NCI-H2227 (cell line): ENCODE results near the gene CACNA2D3.

ENCODE experiments used
- DNase-seq: peaks from one replicate; lab custom pipeline; 2025; ENCODE audit not compliant: unreplicated experiment; lab: John Stamatoyannopoulos, UW

CACNA2D3 gene

GRCh38 chr3:54939557-54940300 lies 817.4 kb downstream of the CACNA2D3 start:
- DNase-seq = no peak

- no peak for DNase-seq
Observed at GRCh38 chr3:54940971-54941370, 818.6 kb downstream of the CACNA2D3 start.

GRCh38 chr3:54941690-54942362 lies 819.5 kb downstream of the CACNA2D3 start:
- no peak for DNase-seq

GRCh38 chr3:54949491-54950044 lies 827.2 kb downstream of the CACNA2D3 start:
- no peak for DNase-seq

GRCh38 chr3:54950391-54951003 lies 828.1 kb downstream of the CACNA2D3 start:
- DNase-seq = no peak

- no peak for DNase-seq
Observed at GRCh38 chr3:54951405-54951804, 829.1 kb downstream of the CACNA2D3 start.

GRCh38 chr3:54954022-54954421 lies 831.7 kb downstream of the CACNA2D3 start:
- no peak for DNase-seq

- DNase-seq = no peak
Observed at GRCh38 chr3:54954521-54954920, 832.2 kb downstream of the CACNA2D3 start.

GRCh38 chr3:54955496-54955895 lies 833.1 kb downstream of the CACNA2D3 start:
- no peak for DNase-seq

- DNase-seq = no peak
Observed at GRCh38 chr3:54955941-54956340, 833.6 kb downstream of the CACNA2D3 start.

- DNase-seq = no peak
Observed at GRCh38 chr3:54957711-54958110, 835.4 kb downstream of the CACNA2D3 start.

- no peak for DNase-seq
Observed at GRCh38 chr3:54960082-54960481, 837.7 kb downstream of the CACNA2D3 start.

GRCh38 chr3:54960701-54961100 lies 838.3 kb downstream of the CACNA2D3 start:
- no peak for DNase-seq

- no peak for DNase-seq
Observed at GRCh38 chr3:54962200-54962599, 839.8 kb downstream of the CACNA2D3 start.

GRCh38 chr3:54963641-54964040 lies 841.3 kb downstream of the CACNA2D3 start:
- DNase-seq = no peak

GRCh38 chr3:54964081-54964480 lies 841.7 kb downstream of the CACNA2D3 start:
- DNase-seq = no peak

GRCh38 chr3:54965746-54966145 lies 843.4 kb downstream of the CACNA2D3 start:
- no peak for DNase-seq

GRCh38 chr3:54966979-54967378 lies 844.6 kb downstream of the CACNA2D3 start:
- no peak for DNase-seq

GRCh38 chr3:54967731-54968161 lies 845.4 kb downstream of the CACNA2D3 start:
- DNase-seq = no peak

GRCh38 chr3:54968546-54969172 lies 846.3 kb downstream of the CACNA2D3 start:
- DNase-seq = no peak

- DNase-seq = no peak
Observed at GRCh38 chr3:54969652-54970051, 847.3 kb downstream of the CACNA2D3 start.
